Daoy (cell line): ENCODE data around the gene MRGPRD. TPM values are rescaled to one million over a fixed set of nuclear protein-coding genes. Genes with fewer than 3 reads are reported as not detected.

Experiments
- DNase-seq: peaks from one replicate; pipeline ENCODE4 v3.0.0-alpha.2; 2015; ENCODE audit warnings: low read depth
- total RNA-seq: library from RNA; depleted of rRNA; stranded (reverse); fragments of >200 nt; shearing (Covaris generic); gene quantifications from 2 replicates; pipeline ENCODE4 v1.2.3, GENCODE V29; 2014; rRNA removed

The MRGPRD gene
- total RNA-seq, 1 experiment from 2014 or later, result not detected

- DNase-seq, result no peak
Measured at GRCh38 chr11:68931911-68932310, 48.9 kb downstream of the MRGPRD start.

- DNase-seq, result no peak
Measured at GRCh38 chr11:68930991-68931855, 49.6 kb downstream of the MRGPRD start.

Other genes with a start within 250 kb of the MRGPRD start
- 1.2 TPM in 1 of 2 replicates, not detected in the other for gene TESMIN, start 229.5 kb downstream of the MRGPRD start, total RNA-seq
- 12.4 and 16.5 TPM in 2 replicates for gene CPT1A, start 139.1 kb downstream of the MRGPRD start, total RNA-seq
- 111 and 163 TPM in 2 replicates for gene MRPL21, start 77.2 kb downstream of the MRGPRD start, total RNA-seq
- gene IGHMBP2, start 77.1 kb downstream of the MRGPRD start, total RNA-seq, result 7.6 and 10.3 TPM in 2 replicates
- gene MRGPRF, start 32.3 kb upstream of the MRGPRD start, total RNA-seq, result not detected in 2 replicates
- gene TPCN2, start 67.9 kb upstream of the MRGPRD start, total RNA-seq, result 3.3 TPM in 2 replicates
- not detected in 2 replicates for gene SMIM38, start 174.9 kb upstream of the MRGPRD start, total RNA-seq